CD14-positive monocyte (primary cell): ENCODE data around the gene TMEM126A. TPM values are rescaled to one million over a fixed set of nuclear protein-coding genes. Genes with fewer than 3 reads are reported as not detected.

ENCODE experiments used
- DNase-seq, 3 donors: peaks; one replicate each; pipeline ENCODE4 v3.0.0-alpha.2; 2011 to 2022
- H2AFZ ChIP-seq: 2 replicates; pipeline ENCODE4 v1.6.0; 2012; ENCODE audit warnings: mild to moderate bottlenecking, low read depth, low read length, inconsistent platforms; ENCODE audit not compliant: insufficient read depth, poor library complexity, severe bottlenecking
- H3K27ac ChIP-seq, 2 donors: 1 replicate in 1 of 2; 2 replicates in 1 of 2; pipeline ENCODE4 v1.5.1; 2012 to 2013; ENCODE audit warnings: low read length in 2 of 2, control low read depth in 1 of 2, inconsistent platforms in 1 of 2, low read depth in 1 of 2, mild to moderate bottlenecking in 1 of 2
- H3K27me3 ChIP-seq, 2 donors: one replicate each; pipeline versions ENCODE4 v1.6.0 to v1.6.1; 2011 to 2013; ENCODE audit warnings: low read length in 2 of 2; ENCODE audit not compliant: control insufficient read depth in 2 of 2, insufficient read depth in 2 of 2
- H3K36me3 ChIP-seq, 2 donors: replicated peaks in 1 of 2; 1 replicate in 1 of 2; 2 replicates in 1 of 2; pipeline versions ENCODE4 v1.5.1 to v1.6.1; 2012 to 2013; ENCODE audit warnings: low read length in 2 of 2, control low read depth in 1 of 2, inconsistent platforms in 1 of 2, mild to moderate bottlenecking in 1 of 2; ENCODE audit not compliant: insufficient read depth in 2 of 2, control insufficient read depth in 1 of 2
- H3K4me1 ChIP-seq, 2 donors: 1 replicate in 1 of 2; 2 replicates in 1 of 2; pipeline versions ENCODE4 v1.5.1 to v1.6.1; 2012 to 2013; ENCODE audit warnings: low read length in 2 of 2, control low read depth in 1 of 2, inconsistent platforms in 1 of 2, mild to moderate bottlenecking in 1 of 2, moderate library complexity in 1 of 2; ENCODE audit not compliant: insufficient read depth in 2 of 2, control insufficient read depth in 1 of 2
- H3K4me2 ChIP-seq: replicated peaks from 2 replicates; pipeline ENCODE3; 2012; ENCODE audit warnings: low read length, moderate library complexity, mild to moderate bottlenecking; ENCODE audit not compliant: poor library complexity, severe bottlenecking; ENCODE audit errors: extremely low read depth
- H3K4me3 ChIP-seq, 3 experiments: fragments of 200-600 bp in 1 of 3; sonication (generic) in 1 of 3; replicated peaks in 1 of 3; 1 replicate in 2 of 3; 2 replicates in 1 of 3; pipeline ENCODE4 v1.5.1; 2011 to 2013; ENCODE audit warnings: low read length in 3 of 3, mild to moderate bottlenecking in 3 of 3, control low read depth in 2 of 3, low read depth in 2 of 3, inconsistent platforms in 1 of 3, moderate library complexity in 1 of 3
- H3K79me2 ChIP-seq: 2 replicates; pipeline ENCODE4 v1.6.0; 2012; ENCODE audit warnings: mild to moderate bottlenecking, control low read depth, inconsistent platforms, low read length, moderate library complexity; ENCODE audit not compliant: insufficient read depth
- H3K9ac ChIP-seq: 2 replicates; pipeline ENCODE4 v1.6.0; 2017; ENCODE audit warnings: low read length, mild to moderate bottlenecking; ENCODE audit not compliant: insufficient read depth, poor library complexity, severe bottlenecking
- H3K9me3 ChIP-seq, 2 donors: replicated peaks in 1 of 2; 1 replicate in 1 of 2; 2 replicates in 1 of 2; pipeline versions ENCODE4 v1.5.1 to v1.6.1; 2012 to 2013; ENCODE audit warnings: low read length in 2 of 2, control low read depth in 1 of 2; ENCODE audit not compliant: control insufficient read depth in 1 of 2, insufficient read depth in 1 of 2
- H4K20me1 ChIP-seq: 2 replicates; pipeline ENCODE4 v1.6.0; 2012; ENCODE audit warnings: mild to moderate bottlenecking, low read length, control low read depth, moderate library complexity; ENCODE audit not compliant: insufficient read depth
- H3K27ac Mint-ChIP-seq, 7 donors: one replicate each; pipeline ENCODE4 v1.8.0; 2020; ENCODE audit warnings: mild to moderate bottlenecking in 7 of 7, mixed read lengths in 7 of 7, moderate library complexity in 6 of 7, inconsistent platforms in 2 of 7
- H3K27me3 Mint-ChIP-seq, 3 donors: one replicate each; pipeline ENCODE4 v1.8.0; 2021 to 2022; ENCODE audit warnings: low read depth in 3 of 3, mild to moderate bottlenecking in 3 of 3, mixed read lengths in 3 of 3, moderate library complexity in 3 of 3, inconsistent platforms in 1 of 3
- H3K36me3 Mint-ChIP-seq, 2 donors: one replicate each; pipeline ENCODE4 v1.8.0; 2020; ENCODE audit warnings: mixed read lengths in 2 of 2, inconsistent platforms in 1 of 2, mild to moderate bottlenecking in 1 of 2
- H3K4me1 Mint-ChIP-seq: one replicate; pipeline ENCODE4 v1.8.0; 2020; ENCODE audit warnings: mild to moderate bottlenecking, mixed read lengths
- H3K4me3 Mint-ChIP-seq, 2 donors: one replicate each; pipeline ENCODE4 v1.8.0; 2020; ENCODE audit warnings: mild to moderate bottlenecking in 2 of 2, mixed read lengths in 2 of 2, moderate library complexity in 1 of 2
- H3K9me3 Mint-ChIP-seq, 7 donors: one replicate each; pipeline ENCODE4 v1.8.0; 2020 to 2022; ENCODE audit warnings: mixed read lengths in 7 of 7, mild to moderate bottlenecking in 6 of 7, moderate library complexity in 6 of 7, inconsistent platforms in 2 of 7
- WGBS: methylation state at CpG from one replicate; pipeline ENCODE4 v1.1.5; 2013; ENCODE audit warnings: missing lambda C conversion rate; ENCODE audit not compliant: insufficient coverage; 5-methylcytosine and 5-hydroxymethylcytosine counted together
- intact Hi-C, 2 donors: fragments of 100-400 bp; cut with micrococcal nuclease; formaldehyde crosslinking; loops; one replicate each; pipeline versions ENCODE4 v1.15.0 to v1.15.1; 2023
- polyA plus RNA-seq, 3 donors: library from polyadenylated mRNA; depleted of rRNA in 1 of 3; unstranded in 2 of 3; stranded (reverse) in 1 of 3; fragments of 300-500 nt in 2 of 3; fragments of >200 nt in 1 of 3; fragmentation: Illumina TruSeq in 2 of 3; gene quantifications; 1 replicate in 2 of 3; 2 replicates in 1 of 3; pipeline ENCODE4 v1.2.3, GENCODE V29; 2012 to 2021
- TF ChIP-seq, protein P1 (sequence below): fragments of 200-600 bp; IDR thresholded peaks from one replicate; pipeline ENCODE4 v1.8.0; 2022; ENCODE audit warnings: antibody characterized with exemption, mild to moderate bottlenecking

TMEM126A gene
- polyA plus RNA-seq, 3 donors, result 23.9 to 71.3 (median 71.1) TPM

DNA sequence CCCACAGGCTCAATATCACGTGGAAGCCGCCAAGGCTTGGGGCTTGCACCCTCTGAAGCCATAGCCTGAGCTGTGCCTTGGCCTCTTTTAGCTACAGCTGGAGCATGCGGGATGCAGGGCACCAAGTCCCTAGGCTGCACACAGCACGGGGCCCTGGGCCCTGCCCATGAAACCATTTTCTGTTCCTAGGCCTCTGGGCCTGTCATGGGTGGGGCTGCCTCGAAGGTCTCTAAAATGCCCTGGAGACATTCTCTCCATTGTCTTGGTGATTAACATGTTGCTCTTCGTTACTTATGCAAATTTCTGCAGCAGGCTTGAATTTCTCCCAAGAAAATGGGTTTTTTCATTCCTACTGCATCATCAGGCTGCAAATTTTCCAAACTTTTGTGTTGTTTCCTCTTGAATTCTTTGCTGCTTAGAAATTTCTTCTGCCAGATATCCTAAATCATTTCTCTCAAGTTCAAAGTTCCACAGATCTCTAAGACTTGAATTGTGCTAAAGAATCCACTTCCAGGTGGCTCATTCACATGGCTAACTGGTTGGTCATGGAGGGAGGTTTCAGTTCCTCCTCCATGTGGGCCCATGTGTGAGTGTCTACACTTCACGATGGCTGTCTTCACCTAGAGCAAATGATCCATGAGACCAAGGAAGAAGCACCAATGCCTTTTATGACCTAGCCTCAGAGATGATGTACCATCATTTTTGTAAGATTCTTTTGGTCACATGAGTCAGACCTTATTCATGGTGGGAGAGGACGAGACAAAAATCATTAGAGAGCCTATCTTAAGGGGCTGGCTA, 24.5 kb downstream of the TMEM126A start:
- peaks cover 0 to 2% of the 10 kb centered on the region in 2 donors for H3K27me3 ChIP-seq
- DNase-seq, result no peak
- no peaks in the 10 kb centered on the region for H3K4me1 ChIP-seq
- Mint-ChIP-seq H3K4me3 (no peak overlapping the region), H3K27ac (no peak overlapping the region), H3K36me3 (no peaks in the 10 kb centered on the region), H3K27me3 (peaks cover 0 to 5% (median 3%) of the 10 kb centered on the region in 3 donors), H3K4me1 (no peaks in the 10 kb centered on the region), H3K9me3 (peaks cover 0 to 8% (median 2%) of the 10 kb centered on the region in 7 donors)
- 89% methylated on average over 7 of the region's 8 CpGs for WGBS
- no peak overlapping the region for H2AFZ ChIP-seq
- H3K79me2 ChIP-seq, result no peaks in the 10 kb centered on the region
- H4K20me1 ChIP-seq, result no peaks in the 10 kb centered on the region
- H3K4me3 ChIP-seq, result no peak overlapping the region
- no peak overlapping the region for H3K4me2 ChIP-seq
- TF ChIP-seq, protein P1, sequence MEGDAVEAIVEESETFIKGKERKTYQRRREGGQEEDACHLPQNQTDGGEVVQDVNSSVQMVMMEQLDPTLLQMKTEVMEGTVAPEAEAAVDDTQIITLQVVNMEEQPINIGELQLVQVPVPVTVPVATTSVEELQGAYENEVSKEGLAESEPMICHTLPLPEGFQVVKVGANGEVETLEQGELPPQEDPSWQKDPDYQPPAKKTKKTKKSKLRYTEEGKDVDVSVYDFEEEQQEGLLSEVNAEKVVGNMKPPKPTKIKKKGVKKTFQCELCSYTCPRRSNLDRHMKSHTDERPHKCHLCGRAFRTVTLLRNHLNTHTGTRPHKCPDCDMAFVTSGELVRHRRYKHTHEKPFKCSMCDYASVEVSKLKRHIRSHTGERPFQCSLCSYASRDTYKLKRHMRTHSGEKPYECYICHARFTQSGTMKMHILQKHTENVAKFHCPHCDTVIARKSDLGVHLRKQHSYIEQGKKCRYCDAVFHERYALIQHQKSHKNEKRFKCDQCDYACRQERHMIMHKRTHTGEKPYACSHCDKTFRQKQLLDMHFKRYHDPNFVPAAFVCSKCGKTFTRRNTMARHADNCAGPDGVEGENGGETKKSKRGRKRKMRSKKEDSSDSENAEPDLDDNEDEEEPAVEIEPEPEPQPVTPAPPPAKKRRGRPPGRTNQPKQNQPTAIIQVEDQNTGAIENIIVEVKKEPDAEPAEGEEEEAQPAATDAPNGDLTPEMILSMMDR, result no peak
- no peak overlapping the region for H3K9ac ChIP-seq
- peaks cover 0 to 4% of the 10 kb centered on the region in 2 donors for H3K9me3 ChIP-seq
- H3K36me3 ChIP-seq, result no peaks in the 10 kb centered on the region
- intact Hi-C loops, result no loop called here
- no peak overlapping the region for H3K27ac ChIP-seq

- H3K36me3 ChIP-seq, result no peaks in the 10 kb centered on the region
- no peaks in the 10 kb centered on the region for H3K79me2 ChIP-seq
- H3K36me3 Mint-ChIP-seq, result no peaks in the 10 kb centered on the region
- peaks cover 0 to 2% of the 10 kb centered on the region in 2 donors for H3K27me3 ChIP-seq
- H3K9me3 ChIP-seq, result peaks cover 0 to 4% of the 10 kb centered on the region in 2 donors
- no peaks in the 10 kb centered on the region for H4K20me1 ChIP-seq
- H3K4me2 ChIP-seq, result no peak overlapping the region
- no peak overlapping the region for H3K27ac ChIP-seq
- TF ChIP-seq, protein P1, result no peak
- intact Hi-C loops, result no loop called here
- H3K4me1 Mint-ChIP-seq, result no peaks in the 10 kb centered on the region
- H3K27me3 Mint-ChIP-seq, result peaks cover 0 to 5% (median 3%) of the 10 kb centered on the region in 3 donors
- no peak overlapping the region for H3K27ac Mint-ChIP-seq
- H3K4me1 ChIP-seq, result no peaks in the 10 kb centered on the region
- no peak overlapping the region for H2AFZ ChIP-seq
- H3K9me3 Mint-ChIP-seq, result peaks cover 0 to 8% (median 2%) of the 10 kb centered on the region in 7 donors
- DNase-seq, result no peak
- no peak overlapping the region for H3K9ac ChIP-seq
- no CpG with 5 or more reads among the region's 3 CpGs for WGBS
- H3K4me3 Mint-ChIP-seq, result no peak overlapping the region
- no peak overlapping the region for H3K4me3 ChIP-seq
Measured at GRCh38 chr11:85673393-85673792, 25.6 kb downstream of the TMEM126A start.
